GM12878 (cell line): ENCODE measurements around the gene ALDH3B2. TPM values are rescaled to one million over a fixed set of nuclear protein-coding genes. Genes with fewer than 3 reads are reported as not detected.

ENCODE experiments used
- ATAC-seq: fragments of 200-7000 bp; cut with Tn5 transposase; 3 replicates; pipeline ENCODE4 v1.9.1; 2020; ENCODE audit warnings: mild to moderate bottlenecking, moderate library complexity
- BruUV-seq: library from RNA; stranded (reverse); fragments of 400-500 nt; replicated peaks from 2 replicates; lab custom pipeline; 2021; lab: Mats Ljungman, UMichigan
- CTCF ChIA-PET: fragments of 300-600 bp; sonication (Branson Sonifier 250); formaldehyde crosslinking; extraction: SDS; loops from one replicate; lab custom pipeline; 2021; ENCODE audit warnings: inconsistent platforms; lab: Yijun Ruan, JAX
- POLR2A ChIA-PET: fragments of 350-600 bp; formaldehyde crosslinking; extraction: SDS; loops from one replicate; lab custom pipeline; 2021; ENCODE audit warnings: inconsistent platforms; lab: Charles Lee
- RAD21 ChIA-PET: fragments of 300-600 bp; sonication (Branson Sonifier 250); formaldehyde crosslinking; loops from one replicate; lab custom pipeline; 2023; ENCODE audit warnings: antibody characterized with exemption; ENCODE audit not compliant: unreplicated experiment; lab: Charles Lee
- SMC1A ChIA-PET: fragments of 300-600 bp; sonication (Branson Sonifier 250); formaldehyde crosslinking; loops from one replicate; lab custom pipeline; 2023; ENCODE audit not compliant: unreplicated experiment, uncharacterized antibody; lab: Charles Lee
- DNase-seq: peaks from one replicate; pipeline ENCODE4 v3.0.0-alpha.2; 2011; ENCODE audit warnings: low read depth, low spot score
- FAIRE-seq: peaks from 3 replicates; lab custom pipeline; 2011; peaks lifted over from hg19 to GRCh38; lab: Jason Lieb, UNC
- H2AFZ ChIP-seq: 2 replicates; pipeline ENCODE4 v1.6.0; 2011; ENCODE audit warnings: low read depth, low read length, control low read depth; ENCODE audit not compliant: control insufficient read depth
- H3K27ac ChIP-seq: 2 replicates; pipeline ENCODE4 v1.5.1; 2011; ENCODE audit warnings: control low read depth; ENCODE audit not compliant: control insufficient read depth, insufficient read depth
- H3K27me3 ChIP-seq, 2 experiments: replicated peaks in 1 of 2; 2 replicates each; pipeline versions ENCODE4 v1.6.0 to v1.6.1; 2011; ENCODE audit warnings: low read length in 1 of 2; ENCODE audit not compliant: control insufficient read depth in 2 of 2, insufficient read depth in 2 of 2
- H3K36me3 ChIP-seq, 2 experiments: 2 replicates each; pipeline ENCODE4 v1.5.1; 2011; ENCODE audit warnings: low read length in 1 of 2; ENCODE audit not compliant: control insufficient read depth in 2 of 2, insufficient read depth in 2 of 2
- H3K4me1 ChIP-seq: 2 replicates; pipeline ENCODE4 v1.6.1; 2011; ENCODE audit warnings: mild to moderate bottlenecking, low read length, moderate library complexity, mixed read lengths; ENCODE audit not compliant: control insufficient read depth, insufficient read depth
- H3K4me2 ChIP-seq: 2 replicates; pipeline ENCODE4 v1.6.0; 2011; ENCODE audit warnings: control low read depth; ENCODE audit not compliant: control insufficient read depth, insufficient read depth
- H3K4me3 ChIP-seq: fragments of 200-600 bp; sonication (generic); 2 replicates; pipeline ENCODE4 v1.5.1; 2016
- H3K79me2 ChIP-seq: 2 replicates; pipeline ENCODE4 v1.6.0; 2011; ENCODE audit warnings: low read length; ENCODE audit not compliant: control insufficient read depth, insufficient read depth
- H3K9ac ChIP-seq: 2 replicates; pipeline ENCODE4 v1.8.0; 2011; ENCODE audit warnings: low read length, control low read depth, mixed read lengths; ENCODE audit not compliant: control insufficient read depth, insufficient read depth
- H3K9me3 ChIP-seq: replicated peaks from 3 replicates; pipeline ENCODE4 v1.5.1; 2011; ENCODE audit warnings: mild to moderate bottlenecking, low read length; ENCODE audit not compliant: control insufficient read depth, insufficient read depth
- H4K20me1 ChIP-seq: 2 replicates; pipeline ENCODE4 v1.6.0; 2011; ENCODE audit not compliant: control insufficient read depth, insufficient read depth
- GATAD2B ChIP-seq: fragments of 450-650 bp; conservative IDR thresholded peaks from 2 replicates; pipeline ENCODE4 v1.6.1; 2017; ENCODE audit warnings: low read depth, mild to moderate bottlenecking, moderate library complexity
- NFYB ChIP-seq: IDR thresholded peaks from 2 replicates; pipeline ENCODE4 v1.6.1; 2011; ENCODE audit warnings: low read depth, mild to moderate bottlenecking, low read length, improper control_type of control experiment, moderate library complexity; ENCODE audit not compliant: insufficient read depth
- NR2F1 ChIP-seq: fragments of 450-650 bp; conservative IDR thresholded peaks from 2 replicates; pipeline ENCODE4 v1.6.1; 2017; ENCODE audit warnings: mild to moderate bottlenecking
- PML ChIP-seq: IDR thresholded peaks from 2 replicates; pipeline ENCODE4 v1.6.1; 2012; ENCODE audit warnings: low read length, inconsistent platforms
- RAD21 ChIP-seq: IDR thresholded peaks from 2 replicates; pipeline ENCODE4 v1.6.1; 2011; ENCODE audit warnings: mild to moderate bottlenecking, low read depth, low read length, moderate library complexity; ENCODE audit not compliant: insufficient read depth
- RUNX3 ChIP-seq: IDR thresholded peaks from 2 replicates; pipeline ENCODE4 v1.6.1; 2012; ENCODE audit warnings: low read length, inconsistent platforms
- SMC3 ChIP-seq: IDR thresholded peaks from 2 replicates; pipeline ENCODE4 v1.6.1; 2011; ENCODE audit warnings: low read length, improper control_type of control experiment, borderline replicate concordance
- TCF12 ChIP-seq: IDR thresholded peaks from 2 replicates; pipeline ENCODE4 v1.6.1; 2011; ENCODE audit warnings: low read depth, mild to moderate bottlenecking, low read length
- WRNIP1 ChIP-seq: IDR thresholded peaks from 2 replicates; pipeline ENCODE4 v1.6.1; 2011; ENCODE audit warnings: low read depth, low read length, improper control_type of control experiment, borderline replicate concordance
- WGBS: methylation state at CpG from one replicate; pipeline ENCODE4 v1.1.6; 2016; ENCODE audit warnings: low lambda C conversion rate; ENCODE audit not compliant: insufficient replicate concordance, insufficient coverage; ENCODE audit errors: missing lambda C conversion rate; 5-methylcytosine and 5-hydroxymethylcytosine counted together
- in situ Hi-C: fragments of 300-500 bp; cut with MboI; formaldehyde crosslinking; loops from 9 replicates; pipeline ENCODE4 v1.14.3; 2018; ENCODE audit warnings: mixed read lengths
- intact Hi-C: fragments of 100-400 bp; cut with micrococcal nuclease; formaldehyde crosslinking; loops from one replicate; pipeline ENCODE4 v1.14.2; 2022; ENCODE audit not compliant: unreplicated experiment
- polyA plus RNA-seq, 11 experiments: library from polyadenylated mRNA; depleted of rRNA in 4 of 11; unstranded in 6 of 11; stranded (reverse) in 5 of 11; fragments of >200 nt; fragmentation: Nextera tagmentation in 4 of 11; fragmentation: Illumina TruSeq in 1 of 11; extraction: Ambion mirVana in 4 of 11; extraction: Trizol in 1 of 11; gene quantifications; 1 replicate in 1 of 11; 2 replicates in 10 of 11; pipeline versions ENCODE4 v1.2.1 to v1.2.3, GENCODE V29; 2011 to 2016; ENCODE audit warnings: inconsistent platforms in 2 of 11, missing spikeins in 2 of 11, low read depth in 1 of 11
- total RNA-seq, 4 experiments: library from RNA; depleted of rRNA in 3 of 4; stranded (reverse); fragments of >200 nt in 3 of 4; fragmentation: Illumina TruSeq in 1 of 4; extraction: Trizol in 1 of 4; gene quantifications; 2 replicates each; pipeline versions ENCODE4 v1.2.1 to v1.2.3, GENCODE V29; 2013 to 2021
- TF ChIP-seq, protein P1 (sequence below), 3 experiments: IDR thresholded peaks in 2 of 3; conservative IDR thresholded peaks in 1 of 3; 2 replicates each; pipeline ENCODE4 v1.5.1; 2011; ENCODE audit warnings: low read depth in 3 of 3, low read length in 3 of 3, mild to moderate bottlenecking in 3 of 3, control low read depth in 2 of 3, moderate library complexity in 2 of 3, inconsistent platforms in 1 of 3, mixed read lengths in 1 of 3; ENCODE audit not compliant: control insufficient read depth in 2 of 3, insufficient read depth in 1 of 3; ENCODE audit errors: extremely low read depth in 1 of 3

ALDH3B2 gene
- total and polyA plus RNA-seq, 10 of the 15 experiments (the other 5 are each of a cell fraction or from before 2014, with no cell fraction given), result 0.09 to 0.17 TPM; not detected in 8

DNA sequence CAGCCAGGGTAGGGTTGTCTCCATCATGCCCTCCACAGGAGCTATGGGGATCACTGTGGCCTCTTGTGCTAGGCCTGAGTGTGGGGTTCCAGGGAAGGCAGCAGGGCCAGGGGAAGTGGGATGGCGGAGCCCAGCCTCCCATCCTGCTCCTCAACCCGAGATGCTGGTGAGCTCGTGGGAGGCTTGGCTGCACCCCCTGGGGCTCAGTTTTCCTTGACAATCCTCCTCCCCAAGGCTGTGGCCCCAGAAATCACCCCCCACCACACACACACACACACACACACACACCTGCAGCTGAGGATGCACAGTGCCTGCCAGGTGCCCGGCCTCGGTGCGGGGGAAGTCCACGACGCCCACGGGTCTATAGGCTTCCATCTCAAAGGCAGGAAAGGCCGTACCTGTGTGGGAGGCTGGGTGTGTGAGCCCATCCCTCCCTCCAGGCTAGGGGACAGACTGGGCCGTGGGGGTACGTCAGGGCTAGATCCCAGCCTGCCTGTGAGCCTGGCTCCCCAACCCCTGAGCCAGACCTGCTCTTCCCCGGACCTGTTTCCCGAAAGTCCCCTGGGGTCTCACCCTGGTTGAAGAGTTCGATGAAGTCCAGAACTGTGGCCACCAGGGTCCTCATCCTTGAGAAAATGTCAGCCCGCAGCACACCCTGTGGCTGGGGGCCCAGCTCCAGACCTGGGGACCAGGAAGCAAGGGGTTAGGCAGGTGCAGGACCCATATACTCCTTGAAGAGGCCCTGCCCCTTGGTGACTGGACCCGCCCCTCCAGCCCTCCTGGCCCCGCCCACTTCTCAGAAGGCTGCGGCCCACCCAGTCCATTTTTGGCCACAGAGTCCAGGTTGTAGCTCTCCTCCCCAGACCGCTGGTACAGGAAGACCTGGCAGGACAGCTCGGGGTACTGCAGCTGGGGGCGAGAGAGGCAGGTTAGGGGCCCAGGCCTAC is 29.7 kb downstream of the ALDH3B2 start:
- peaks cover 52% of the 10 kb centered on the region for H3K4me1 ChIP-seq
- H3K9ac ChIP-seq, result no peak overlapping the region
- no peak overlapping the region for H3K27ac ChIP-seq
- H2AFZ ChIP-seq, result peak overlapping the region; percentile 41
- in situ Hi-C loops, result no loop called here
- ChIA-PET POLR2A (interaction anchor here (0.8 to 1.0 kb wide), 3 partner anchors 14 to 62 kb away, joined by 3 to 4 read pairs (median 3); partner anchors contain the start of gene NUDT8), RAD21 (interaction anchor here (1.3 to 5.6 kb wide), 4 partner anchors 15 to 68 kb away, joined by 4 to 49 read pairs (median 12); partner anchors contain the start of genes GSTP1 and NUDT8), SMC1A (interaction anchor here (1.5 to 6.2 kb wide), 4 partner anchors 9 to 53 kb away, joined by 3 to 69 read pairs (median 5); no protein-coding TSS in a partner anchor), CTCF (interaction anchor here (1.1 to 8.4 kb wide), 8 partner anchors 12 to 299 kb away, joined by 3 to 132 read pairs (median 8); partner anchors contain the start of gene NUDT8)
- no peak overlapping the region for H3K4me3 ChIP-seq
- WGBS, result 25% methylated on average over 22 of the region's 22 CpGs
- ATAC-seq (peak; percentile 30), DNase-seq (no peak), FAIRE-seq (no peak)
- TF ChIP-seq PML, result no peak
- peak; percentile 19; the same call in 1 of the 2 replicates for TF ChIP-seq TCF12
- H3K79me2 ChIP-seq, result no peaks in the 10 kb centered on the region
- no peaks in the 10 kb centered on the region for H4K20me1 ChIP-seq
- no TSS peak for BruUV-seq
- H3K4me2 ChIP-seq, result peak overlapping the region; percentile 38
- intact Hi-C loops, result no loop called here
- no peaks in the 10 kb centered on the region for H3K36me3 ChIP-seq
- H3K9me3 ChIP-seq, result peaks cover 3% of the 10 kb centered on the region; the same call in 2 of the 3 replicates
- H3K27me3 ChIP-seq, result no peaks in the 10 kb centered on the region

GRCh38 chr11:67644042-67644441 is 30.4 kb downstream of the ALDH3B2 start:
- ATAC-seq (no peak), FAIRE-seq (no peak), DNase-seq (no peak)
- Histone ChIP-seq H3K36me3 (no peaks in the 10 kb centered on the region), H2AFZ (no peak overlapping the region), H3K9me3 (peaks cover 3% of the 10 kb centered on the region; the same call in 2 of the 3 replicates), H3K27ac (no peak overlapping the region), H3K4me2 (no peak overlapping the region), H3K4me1 (peaks cover 45% of the 10 kb centered on the region), H3K9ac (no peak overlapping the region), H3K27me3 (no peaks in the 10 kb centered on the region), H3K4me3 (no peak overlapping the region), H4K20me1 (no peaks in the 10 kb centered on the region), H3K79me2 (no peaks in the 10 kb centered on the region)
- ChIA-PET POLR2A (interaction anchor here (1.0 kb wide), 1 partner anchor 14 kb away, joined by 3 read pairs; the partner anchor contains the start of gene NUDT8), RAD21 (interaction anchor here (3.2 to 5.6 kb wide), 2 partner anchors 14 to 16 kb away, joined by 18 to 49 read pairs; partner anchors contain the start of gene NUDT8), SMC1A (no interaction called here), CTCF (interaction anchor here (1.3 to 8.4 kb wide), 5 partner anchors 12 to 298 kb away, joined by 3 to 132 read pairs (median 17); partner anchors contain the start of gene NUDT8)
- no TSS peak for BruUV-seq
- 65% methylated on average over 5 of the region's 5 CpGs for WGBS
- in situ Hi-C loops (no loop called here), intact Hi-C loops (no loop called here)
- TF ChIP-seq NFYB (no peak), SMC3 (peak; percentile 13; the same call in 1 of the 2 replicates), RUNX3 (0 out of 2 replicates have a peak, but pooled peaks have one; percentile 4), NR2F1 (0 out of 2 replicates have a peak, but pooled peaks have one; percentile 16), WRNIP1 (no peak), GATAD2B (no peak), RAD21 (peak; percentile 44)
- TF ChIP-seq, protein P1, sequence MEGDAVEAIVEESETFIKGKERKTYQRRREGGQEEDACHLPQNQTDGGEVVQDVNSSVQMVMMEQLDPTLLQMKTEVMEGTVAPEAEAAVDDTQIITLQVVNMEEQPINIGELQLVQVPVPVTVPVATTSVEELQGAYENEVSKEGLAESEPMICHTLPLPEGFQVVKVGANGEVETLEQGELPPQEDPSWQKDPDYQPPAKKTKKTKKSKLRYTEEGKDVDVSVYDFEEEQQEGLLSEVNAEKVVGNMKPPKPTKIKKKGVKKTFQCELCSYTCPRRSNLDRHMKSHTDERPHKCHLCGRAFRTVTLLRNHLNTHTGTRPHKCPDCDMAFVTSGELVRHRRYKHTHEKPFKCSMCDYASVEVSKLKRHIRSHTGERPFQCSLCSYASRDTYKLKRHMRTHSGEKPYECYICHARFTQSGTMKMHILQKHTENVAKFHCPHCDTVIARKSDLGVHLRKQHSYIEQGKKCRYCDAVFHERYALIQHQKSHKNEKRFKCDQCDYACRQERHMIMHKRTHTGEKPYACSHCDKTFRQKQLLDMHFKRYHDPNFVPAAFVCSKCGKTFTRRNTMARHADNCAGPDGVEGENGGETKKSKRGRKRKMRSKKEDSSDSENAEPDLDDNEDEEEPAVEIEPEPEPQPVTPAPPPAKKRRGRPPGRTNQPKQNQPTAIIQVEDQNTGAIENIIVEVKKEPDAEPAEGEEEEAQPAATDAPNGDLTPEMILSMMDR (IDR thresholded peaks at IDR 0.05 in 2 of 3, conservative IDR thresholded peaks at IDR 0.05 in 1 of 3; ENCODE audit: control insufficient read depth in 2 of 3, extremely low read depth in 1 of 3, insufficient read depth in 1 of 3, low read depth in 3 of 3, low read length in 3 of 3), result peak; percentile 31 to 56 (median 34); a peak in 3 of 6 replicates
